Progenitor cell of endocrine pancreas (in vitro differentiated cells): ENCODE measurements around the gene BICD1. TPM values are rescaled to one million over a fixed set of nuclear protein-coding genes. Genes with fewer than 3 reads are reported as not detected.
"Not testable (repeated sequence)": the region's sequence is repeated elsewhere in the genome, so short reads cannot be mapped to it uniquely, and the experiment has no call there.

Experiments
- DNase-seq: peaks from one replicate; pipeline ENCODE4 v3.0.0; 2021; ENCODE audit warnings: low spot score; ENCODE audit not compliant: unreplicated experiment
- H3K27ac Mint-ChIP-seq: 2 replicates; pipeline ENCODE4 v1.8.0; 2021; ENCODE audit warnings: mild to moderate bottlenecking, moderate library complexity, mixed read lengths
- H3K27me3 Mint-ChIP-seq: 2 replicates; pipeline ENCODE4 v1.8.0; 2021; ENCODE audit warnings: mixed read lengths
- H3K36me3 Mint-ChIP-seq: 2 replicates; pipeline ENCODE4 v1.8.0; 2022; ENCODE audit warnings: mixed read lengths; ENCODE audit not compliant: insufficient read depth
- H3K4me1 Mint-ChIP-seq: 2 replicates; pipeline ENCODE4 v1.8.0; 2021; ENCODE audit warnings: low read depth, mixed read lengths
- H3K4me3 Mint-ChIP-seq: 2 replicates; pipeline ENCODE4 v1.8.0; 2021; ENCODE audit warnings: low read depth, mild to moderate bottlenecking, moderate library complexity, mixed read lengths
- H3K9me3 Mint-ChIP-seq: 2 replicates; pipeline ENCODE4 v1.8.0; 2021; ENCODE audit warnings: low read depth, mixed read lengths
- CTCF ChIP-seq: fragments of 200-600 bp; sonication (generic); IDR thresholded peaks from one replicate; pipeline ENCODE4 v1.5.0; 2021; ENCODE audit warnings: antibody characterized with exemption, mild to moderate bottlenecking; ENCODE audit not compliant: unreplicated experiment
- total RNA-seq: library from RNA; stranded (reverse); gene quantifications from 2 replicates; pipeline ENCODE4 v1.2.1, GENCODE V29; 2021

Gene BICD1
- total RNA-seq, 1 donor from 2014 or later = 88.4 TPM

- Mint-ChIP-seq H3K27me3 (no peaks in the 10 kb centered on the region), H3K27ac (peak overlapping the region; percentile 25), H3K4me1 (no peaks in the 10 kb centered on the region), H3K4me3 (no peak overlapping the region), H3K9me3 (peaks cover 7% of the 10 kb centered on the region), H3K36me3 (peaks cover 29% of the 10 kb centered on the region)
- DNase-seq = no peak
- no peak for TF ChIP-seq CTCF
These were observed 111.0 kb downstream of the BICD1 start for GRCh38 chr12:32217354-32218310.

GRCh38 chr12:32223941-32224340 is 117.3 kb downstream of the BICD1 start:
- no peak for TF ChIP-seq CTCF
- peaks cover 3% of the 10 kb centered on the region for H3K9me3 Mint-ChIP-seq
- DNase-seq = no peak
- no peak overlapping the region for H3K27ac Mint-ChIP-seq
- peaks cover 20% of the 10 kb centered on the region for H3K36me3 Mint-ChIP-seq
- no peak overlapping the region for H3K4me3 Mint-ChIP-seq
- H3K27me3 Mint-ChIP-seq = no peaks in the 10 kb centered on the region
- H3K4me1 Mint-ChIP-seq = no peaks in the 10 kb centered on the region

GRCh38 chr12:32226768-32227167 is 120.1 kb downstream of the BICD1 start:
- Mint-ChIP-seq H3K27ac (peak overlapping the region; percentile 13), H3K4me3 (no peak overlapping the region), H3K36me3 (peaks cover 16% of the 10 kb centered on the region), H3K4me1 (no peaks in the 10 kb centered on the region), H3K9me3 (no peaks in the 10 kb centered on the region), H3K27me3 (no peaks in the 10 kb centered on the region)
- TF ChIP-seq CTCF = no peak
- no peak for DNase-seq

- no peaks in the 10 kb centered on the region for H3K27me3 Mint-ChIP-seq
- no peak overlapping the region for H3K4me3 Mint-ChIP-seq
- no peak for TF ChIP-seq CTCF
- H3K36me3 Mint-ChIP-seq = peaks cover 5% of the 10 kb centered on the region
- no peak overlapping the region for H3K27ac Mint-ChIP-seq
- no peak for DNase-seq
- peaks cover 1% of the 10 kb centered on the region for H3K4me1 Mint-ChIP-seq
- no peaks in the 10 kb centered on the region for H3K9me3 Mint-ChIP-seq
These were observed 123.4 kb downstream of the BICD1 start for GRCh38 chr12:32229971-32230612.

- no peak overlapping the region for H3K4me3 Mint-ChIP-seq
- H3K9me3 Mint-ChIP-seq = no peaks in the 10 kb centered on the region
- no peak overlapping the region for H3K27ac Mint-ChIP-seq
- no peaks in the 10 kb centered on the region for H3K27me3 Mint-ChIP-seq
- H3K4me1 Mint-ChIP-seq = peaks cover 1% of the 10 kb centered on the region
- TF ChIP-seq CTCF = no peak
- no peak for DNase-seq
- peaks cover 8% of the 10 kb centered on the region for H3K36me3 Mint-ChIP-seq
These were observed 124.0 kb downstream of the BICD1 start for GRCh38 chr12:32230613-32230993.

GRCh38 chr12:32231361-32231760 is 124.7 kb downstream of the BICD1 start:
- not testable (repeated sequence) for H3K4me1 Mint-ChIP-seq, H3K9me3 Mint-ChIP-seq, H3K27me3 Mint-ChIP-seq, H3K4me3 Mint-ChIP-seq, H3K27ac Mint-ChIP-seq, DNase-seq, H3K36me3 Mint-ChIP-seq
